Endometrial microvascular endothelial cells (primary cell): ENCODE data around the gene ATRN. TPM values are rescaled to one million over a fixed set of nuclear protein-coding genes. Genes with fewer than 3 reads are reported as not detected.
"Not testable (repeated sequence)": the region's sequence is repeated elsewhere in the genome, so short reads cannot be mapped to it uniquely, and the experiment has no call there.

Experiments used
- in situ Hi-C: cut with HindIII; loops from 2 replicates; pipeline ENCODE4 v1.10.0; 2017; ENCODE audit warnings: low sequenced_read_pairs, low pct_unique_long_range_greater_than_20kb; ENCODE audit errors: inconsistent ontology term
- total RNA-seq: library from RNA; depleted of rRNA; stranded (reverse); fragments of >200 nt; gene quantifications from one replicate; pipeline ENCODE4 v1.2.3, GENCODE V29; 2015; ENCODE audit errors: inconsistent ontology term

The ATRN gene
- total RNA-seq, 1 donor from 2014 or later = 22.8 TPM

DNA sequence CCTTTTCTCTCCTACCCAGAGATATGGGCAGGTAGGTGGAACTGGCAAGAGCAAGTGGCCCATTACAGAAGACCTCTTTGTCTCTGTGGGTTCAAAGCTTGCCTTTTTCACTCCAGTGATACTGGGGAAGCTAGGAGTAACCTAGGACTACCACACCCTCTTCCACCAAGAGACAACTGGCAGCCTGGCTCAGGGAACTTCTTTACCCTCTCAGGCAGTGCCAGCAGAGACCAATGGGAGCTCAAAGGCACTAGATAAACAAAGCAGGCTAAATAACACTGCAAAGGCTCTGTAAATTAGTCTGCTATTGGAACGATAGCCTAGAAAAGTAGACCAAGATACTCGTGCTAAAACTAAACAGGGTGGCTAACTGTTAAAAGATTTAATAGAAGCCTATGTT, 32.1 kb downstream of the ATRN start:
- in situ Hi-C loops = no loop called here

- in situ Hi-C loops = no loop called here
Observed at GRCh38 chr20:3505148-3505547, 34.3 kb downstream of the ATRN start.

DNA sequence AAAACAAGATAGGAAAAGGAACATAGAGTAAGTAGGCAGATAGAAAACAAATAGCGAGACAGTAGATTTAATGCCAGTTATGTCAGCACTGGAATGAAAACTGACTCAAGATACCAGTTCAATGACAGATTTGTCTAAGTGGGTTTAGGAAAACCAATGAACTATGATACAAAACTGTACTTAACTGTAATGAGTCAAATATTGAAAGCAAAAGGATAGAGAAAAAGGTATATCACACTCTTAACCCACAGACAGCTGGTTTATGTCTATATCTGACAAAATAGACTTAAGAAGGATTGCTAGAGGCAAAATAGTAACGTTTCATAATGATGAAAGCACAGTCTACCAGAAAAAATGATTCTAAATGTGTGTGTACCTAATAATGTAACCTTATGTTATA, 38.2 kb downstream of the ATRN start:
- in situ Hi-C loops = no loop called here

- in situ Hi-C loops = no loop called here
Observed at GRCh38 chr20:3510110-3510509, 39.3 kb downstream of the ATRN start.

DNA sequence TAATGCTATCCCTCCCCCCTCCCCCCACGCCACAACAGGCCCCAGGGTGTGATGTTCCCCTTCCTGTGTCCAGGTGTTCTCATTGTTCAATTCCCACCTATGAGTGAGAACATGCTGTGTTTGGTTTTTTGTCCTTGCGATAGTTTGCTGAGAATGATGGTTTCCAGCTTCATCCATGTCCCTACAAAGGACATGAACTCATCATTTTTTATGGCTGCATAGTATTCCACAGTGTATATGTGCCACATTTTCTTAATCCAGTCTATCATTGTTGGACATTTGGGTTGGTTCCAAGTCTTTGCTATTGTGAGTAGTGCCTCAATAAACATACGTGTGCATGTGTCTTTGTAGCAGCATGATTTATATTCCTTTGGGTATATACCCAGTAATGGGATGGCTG, 41.4 kb downstream of the ATRN start:
- in situ Hi-C loops = not testable (repeated sequence)

- in situ Hi-C loops = no loop called here
Observed at GRCh38 chr20:3514012-3514642, 43.3 kb downstream of the ATRN start.

- in situ Hi-C loops = no loop called here
Observed at GRCh38 chr20:3515379-3516170, 44.8 kb downstream of the ATRN start.

DNA sequence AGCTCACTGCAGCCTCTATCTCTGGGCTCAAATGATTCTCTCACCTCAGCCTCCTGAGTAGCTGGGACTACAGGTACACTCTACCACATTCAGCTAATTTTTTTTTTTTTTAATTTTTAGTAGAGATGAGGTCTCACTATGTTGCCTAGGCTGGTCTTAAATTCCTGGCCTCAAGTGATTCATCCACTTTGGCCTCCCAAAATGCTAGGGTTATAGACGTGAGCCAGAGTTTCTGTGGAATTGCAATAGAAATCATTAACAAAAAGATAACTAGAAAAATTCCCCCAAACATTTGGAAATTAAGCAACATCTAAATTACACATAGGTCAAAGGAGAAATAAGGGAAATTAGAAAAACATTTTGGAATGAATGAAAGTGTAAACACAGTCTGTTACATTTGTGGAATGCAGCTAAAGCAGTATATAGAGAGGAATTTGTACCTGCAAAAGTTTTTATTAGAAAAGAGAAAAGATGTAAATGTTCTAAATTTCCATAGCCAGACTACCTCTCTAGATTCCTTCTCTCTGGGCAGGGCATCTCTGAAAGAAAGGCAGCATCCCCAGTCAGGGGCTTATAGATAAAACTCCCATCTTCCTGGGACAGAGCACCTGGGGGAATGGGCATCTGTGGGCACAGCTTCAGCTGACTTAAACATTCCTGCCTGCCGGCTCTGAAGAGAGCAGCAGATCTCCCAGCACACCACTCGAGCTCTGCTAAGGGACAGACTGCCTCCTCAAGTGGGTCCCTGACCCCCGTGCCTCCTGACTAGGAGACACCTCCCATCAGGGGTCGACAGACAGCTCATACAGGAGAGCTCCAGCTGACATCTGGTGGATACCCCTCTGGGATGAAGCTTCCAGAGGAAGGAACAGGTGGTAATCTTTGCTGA, 51.3 kb downstream of the ATRN start:
- in situ Hi-C loops = no loop called here

DNA sequence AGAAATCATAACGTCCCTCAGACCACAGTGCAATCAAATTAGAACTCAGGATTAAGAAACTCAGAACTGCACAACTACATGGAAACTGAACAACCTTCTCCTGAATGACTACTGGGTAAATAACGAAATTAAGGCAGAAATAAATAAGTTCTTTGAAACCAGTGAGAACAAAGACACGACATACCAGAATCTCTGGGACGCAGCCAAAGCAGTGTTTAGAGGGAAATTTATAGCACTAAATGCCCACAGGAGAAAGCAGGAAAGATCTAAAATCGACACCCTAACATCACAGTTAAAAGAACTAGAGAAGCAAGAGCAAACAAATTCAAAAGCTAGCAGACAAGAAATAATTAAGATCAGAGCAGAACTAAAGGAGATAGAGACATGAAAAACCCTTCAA, 53.9 kb downstream of the ATRN start:
- in situ Hi-C loops = not testable (repeated sequence)

DNA sequence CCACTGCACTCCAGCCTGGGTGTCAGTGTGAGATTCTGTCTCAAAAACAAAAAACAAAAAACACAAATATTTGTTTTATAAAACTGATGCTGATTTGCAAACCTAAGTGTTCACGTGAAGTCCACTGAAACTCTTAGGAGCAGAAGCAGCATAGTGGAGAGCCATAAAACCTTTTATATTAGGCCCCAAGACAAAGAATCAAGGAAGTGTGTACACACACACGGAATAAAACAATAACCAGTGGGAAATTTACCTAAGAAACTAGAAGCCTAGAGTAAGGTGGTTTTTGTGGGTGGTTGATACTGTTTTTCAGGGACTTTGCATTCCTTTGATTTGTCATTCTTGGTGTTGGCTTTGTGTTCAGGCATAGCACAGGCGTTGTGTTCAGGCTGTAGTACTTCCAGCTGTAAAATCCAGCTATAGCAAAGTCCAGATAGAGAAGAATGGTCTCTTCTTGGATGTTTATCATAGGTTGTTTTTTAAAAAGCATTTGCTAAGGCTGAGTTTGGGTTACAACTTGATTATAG, 61.3 kb downstream of the ATRN start:
- in situ Hi-C loops = no loop called here

GRCh38 chr20:3537733-3538132, 66.9 kb downstream of the ATRN start:
- in situ Hi-C loops = not testable (repeated sequence)

DNA sequence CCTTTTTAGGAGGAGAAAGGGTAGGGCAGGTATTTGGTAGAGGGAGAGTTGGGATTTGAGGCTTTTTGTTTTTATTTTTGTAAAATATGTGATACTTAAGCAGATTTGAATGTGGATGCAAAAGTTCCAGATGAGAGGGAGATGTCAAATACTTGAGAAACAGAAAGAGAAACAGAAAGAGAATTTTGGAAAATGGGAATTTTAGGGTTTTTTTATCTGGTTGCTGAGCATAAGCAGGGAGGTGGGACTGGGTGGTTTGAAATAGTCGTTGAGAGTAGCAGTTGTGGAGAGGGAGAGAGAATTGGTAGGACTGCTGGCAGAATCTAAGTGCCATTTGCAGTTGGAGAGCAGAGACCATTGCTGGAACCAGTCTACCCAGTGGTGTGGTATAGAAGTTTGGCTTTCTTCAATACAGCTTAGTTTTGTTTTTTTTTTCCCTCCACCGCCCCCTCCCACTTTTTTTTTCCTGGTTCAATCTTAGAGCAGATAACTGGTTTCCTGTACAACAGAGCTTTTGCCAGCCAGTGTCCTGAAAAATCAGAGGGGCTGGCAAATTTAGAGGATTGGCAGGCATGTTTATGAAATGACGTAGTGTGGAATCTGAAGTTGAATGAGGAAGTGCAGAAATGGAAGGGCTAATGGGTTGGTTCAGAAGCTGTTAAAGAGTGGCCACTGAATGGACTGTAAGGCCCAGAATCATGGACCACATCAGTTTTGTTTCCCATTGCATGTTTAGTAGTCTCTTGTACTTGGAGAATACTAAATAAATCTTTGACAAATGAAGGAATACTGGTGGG, 68.7 kb downstream of the ATRN start:
- in situ Hi-C loops = no loop called here

DNA sequence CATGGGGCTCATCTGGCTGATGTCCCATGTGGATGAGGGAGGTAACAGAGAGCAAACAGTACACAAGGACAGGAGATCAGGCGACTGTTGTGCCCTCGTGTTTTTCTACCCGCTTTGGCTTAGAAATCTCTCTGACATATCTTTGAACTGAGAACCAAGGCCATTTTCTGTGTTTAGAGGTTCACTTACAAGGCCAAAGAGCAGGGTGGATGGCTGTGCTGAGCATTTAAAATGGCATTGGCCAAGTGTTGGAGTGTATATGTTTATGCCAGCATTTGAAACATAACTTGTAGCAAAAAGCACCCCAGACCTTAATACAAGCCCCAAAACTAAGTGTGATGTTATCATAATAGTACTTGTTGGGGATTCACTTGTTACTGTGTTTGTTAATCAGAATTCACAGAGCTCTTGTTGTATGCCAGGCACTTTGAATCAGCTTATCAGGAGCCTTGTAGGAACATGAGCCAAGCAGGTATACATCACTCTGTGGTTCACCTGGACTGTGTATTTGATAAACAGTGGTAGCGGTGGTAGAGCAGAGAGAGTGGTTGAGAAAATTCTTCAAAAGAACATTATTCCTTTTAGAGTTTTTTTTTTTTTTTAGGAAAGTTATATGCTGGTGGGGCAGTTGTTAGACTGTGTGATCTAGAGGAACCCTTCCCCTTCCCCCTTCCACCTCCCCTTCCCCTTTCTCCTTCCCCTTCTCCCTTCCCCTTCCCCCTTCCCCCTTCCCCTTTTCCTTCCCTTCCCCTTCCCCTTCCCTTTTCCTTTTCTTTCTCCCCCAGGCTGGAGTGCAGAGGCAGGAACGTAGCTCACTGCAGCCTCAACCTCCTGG, 71.3 kb downstream of the ATRN start:
- in situ Hi-C loops = no loop called here

DNA sequence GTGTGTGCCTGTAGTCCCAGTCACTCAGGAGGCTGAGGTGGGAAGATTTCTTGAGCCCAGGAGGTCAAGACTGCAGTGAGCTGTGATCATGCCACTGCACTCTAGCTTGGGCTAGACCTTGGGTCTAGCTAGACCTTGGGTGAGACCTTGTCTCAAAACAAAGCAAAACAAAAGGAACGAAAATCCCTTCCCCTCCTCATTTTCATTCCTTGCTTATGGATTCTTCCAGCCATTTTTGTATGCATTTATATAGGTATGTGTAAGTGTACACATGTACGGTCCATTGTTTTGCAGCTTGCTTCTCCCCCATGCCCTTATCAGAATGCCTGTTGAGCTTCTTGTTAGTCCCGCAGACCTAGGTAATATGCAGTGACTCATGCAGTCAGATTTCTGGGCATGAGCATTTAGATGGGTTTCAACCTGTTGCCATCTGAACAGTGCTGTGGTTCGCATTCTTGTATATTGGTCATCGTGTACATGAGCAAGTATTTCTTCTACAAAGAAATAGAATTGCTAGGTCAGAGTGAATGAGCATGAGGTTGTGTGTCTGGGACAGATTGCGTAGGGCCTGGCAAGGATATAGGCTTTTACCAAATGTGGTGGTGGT, 73.2 kb downstream of the ATRN start:
- in situ Hi-C loops = no loop called here

- in situ Hi-C loops = no loop called here
Observed at GRCh38 chr20:3545401-3545925, 74.6 kb downstream of the ATRN start.

GRCh38 chr20:3547906-3548305, 77.1 kb downstream of the ATRN start:
- in situ Hi-C loops = no loop called here

DNA sequence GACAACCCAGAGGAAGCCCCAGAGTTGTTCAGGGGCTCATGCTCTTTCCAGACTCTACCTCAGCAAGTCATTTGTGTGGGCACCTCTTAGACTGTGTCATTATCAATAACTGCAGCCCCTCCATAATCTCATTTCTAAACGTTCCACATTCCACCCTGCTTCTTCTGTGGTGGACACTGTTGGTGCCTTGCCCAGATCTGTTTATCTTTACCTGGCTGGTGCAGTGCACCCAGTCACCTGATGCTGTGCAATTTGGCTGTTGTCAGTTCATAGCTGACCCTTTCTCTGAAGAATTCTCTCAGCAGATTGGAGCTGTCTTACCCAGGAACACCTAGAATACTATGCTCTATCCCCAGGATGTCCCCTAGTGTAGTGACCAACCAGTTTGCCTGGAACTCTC, 80.0 kb downstream of the ATRN start:
- in situ Hi-C loops = no loop called here
